ENCODE data around the gene ANKRD29.
"Not testable (repeated sequence)": the region's sequence is repeated elsewhere in the genome, so short reads cannot be mapped to it uniquely, and the experiment has no call there.

ANKRD29 gene

GRCh38 chr18:23565916-23566547, 96.7 kb downstream of the ANKRD29 start:
- H3K36me3 ChIP-seq (ENCODE audit: control insufficient read depth, insufficient read depth, low read length) = peaks cover 9% of the 10 kb centered on the region
- no peak for DNase-seq (ENCODE audit: extremely low read depth, insufficient read length)

GRCh38 chr18:23563377-23564043, 99.2 kb downstream of the ANKRD29 start:
- H3K27me3 ChIP-seq (replicated peaks; ENCODE audit: control insufficient read depth, insufficient read depth, low read length) = no peaks in the 10 kb centered on the region
- H3K36me3 ChIP-seq (ENCODE audit: control insufficient read depth, insufficient read depth, low read length) = peaks cover 11% of the 10 kb centered on the region
- TF ChIP-seq CTCF (IDR thresholded peaks at IDR 0.05; ENCODE audit: insufficient read depth, low read length, poor library complexity, severe bottlenecking) = no peak
- DNase-seq (ENCODE audit: extremely low read depth, insufficient read length) = no peak
- no peak overlapping the region for H3K4me3 ChIP-seq (replicated peaks; ENCODE audit: low read depth, low read length)

More at GRCh38 chr18:23565916-23566547, 96.7 kb downstream of the ANKRD29 start:
- Histone ChIP-seq H3K27me3 (replicated peaks; ENCODE audit: control insufficient read depth, insufficient read depth, low read length) (no peaks in the 10 kb centered on the region), H3K4me3 (replicated peaks; ENCODE audit: low read depth, low read length) (no peak overlapping the region)
- TF ChIP-seq CTCF (IDR thresholded peaks at IDR 0.05; ENCODE audit: insufficient read depth, low read length, poor library complexity, severe bottlenecking) = no peak

- no peak for DNase-seq (ENCODE audit: extremely low read depth, insufficient read length)
- TF ChIP-seq CTCF (IDR thresholded peaks at IDR 0.05; ENCODE audit: insufficient read depth, low read length, poor library complexity, severe bottlenecking) = no peak
- Histone ChIP-seq H3K4me3 (replicated peaks; ENCODE audit: low read depth, low read length) (no peak overlapping the region), H3K27me3 (replicated peaks; ENCODE audit: control insufficient read depth, insufficient read depth, low read length) (no peaks in the 10 kb centered on the region), H3K36me3 (ENCODE audit: control insufficient read depth, insufficient read depth, low read length) (peaks cover 20% of the 10 kb centered on the region)
These were observed 102.5 kb downstream of the ANKRD29 start for GRCh38 chr18:23560186-23560585.

- peaks cover 33% of the 10 kb centered on the region for H3K36me3 ChIP-seq (ENCODE audit: control insufficient read depth, insufficient read depth, low read length)
- H3K4me3 ChIP-seq (replicated peaks; ENCODE audit: low read depth, low read length); DNase-seq (ENCODE audit: extremely low read depth, insufficient read length); H3K27me3 ChIP-seq (replicated peaks; ENCODE audit: control insufficient read depth, insufficient read depth, low read length): not testable (repeated sequence)
These were observed 105.2 kb downstream of the ANKRD29 start for GRCh38 chr18:23557511-23557910.

- Histone ChIP-seq H3K27me3 (replicated peaks; ENCODE audit: control insufficient read depth, insufficient read depth, low read length) (no peaks in the 10 kb centered on the region), H3K4me3 (replicated peaks; ENCODE audit: low read depth, low read length) (no peak overlapping the region), H3K36me3 (ENCODE audit: control insufficient read depth, insufficient read depth, low read length) (peaks cover 34% of the 10 kb centered on the region)
- TF ChIP-seq CTCF (IDR thresholded peaks at IDR 0.05; ENCODE audit: insufficient read depth, low read length, poor library complexity, severe bottlenecking) = no peak
- DNase-seq (ENCODE audit: extremely low read depth, insufficient read length) = no peak
These were observed 106.4 kb downstream of the ANKRD29 start for GRCh38 chr18:23556145-23556780.

- no peak for DNase-seq (ENCODE audit: extremely low read depth, insufficient read length)
- no peak overlapping the region for H3K4me3 ChIP-seq (replicated peaks; ENCODE audit: low read depth, low read length)
- peaks cover 30% of the 10 kb centered on the region for H3K36me3 ChIP-seq (ENCODE audit: control insufficient read depth, insufficient read depth, low read length)
- no peaks in the 10 kb centered on the region for H3K27me3 ChIP-seq (replicated peaks; ENCODE audit: control insufficient read depth, insufficient read depth, low read length)
- TF ChIP-seq CTCF (IDR thresholded peaks at IDR 0.05; ENCODE audit: insufficient read depth, low read length, poor library complexity, severe bottlenecking) = no peak
These were observed 108.8 kb downstream of the ANKRD29 start for GRCh38 chr18:23553887-23554286.
